GM18870 (cell line): Measurements from ENCODE around the gene SPESP1.

ENCODE experiments used
- ATAC-seq: cut with Tn5 transposase; IDR thresholded peaks from one replicate; pipeline ENCODE4 v1.9.1; 2021; ENCODE audit warnings: moderate library complexity; ENCODE audit not compliant: unreplicated experiment

Gene SPESP1

DNA sequence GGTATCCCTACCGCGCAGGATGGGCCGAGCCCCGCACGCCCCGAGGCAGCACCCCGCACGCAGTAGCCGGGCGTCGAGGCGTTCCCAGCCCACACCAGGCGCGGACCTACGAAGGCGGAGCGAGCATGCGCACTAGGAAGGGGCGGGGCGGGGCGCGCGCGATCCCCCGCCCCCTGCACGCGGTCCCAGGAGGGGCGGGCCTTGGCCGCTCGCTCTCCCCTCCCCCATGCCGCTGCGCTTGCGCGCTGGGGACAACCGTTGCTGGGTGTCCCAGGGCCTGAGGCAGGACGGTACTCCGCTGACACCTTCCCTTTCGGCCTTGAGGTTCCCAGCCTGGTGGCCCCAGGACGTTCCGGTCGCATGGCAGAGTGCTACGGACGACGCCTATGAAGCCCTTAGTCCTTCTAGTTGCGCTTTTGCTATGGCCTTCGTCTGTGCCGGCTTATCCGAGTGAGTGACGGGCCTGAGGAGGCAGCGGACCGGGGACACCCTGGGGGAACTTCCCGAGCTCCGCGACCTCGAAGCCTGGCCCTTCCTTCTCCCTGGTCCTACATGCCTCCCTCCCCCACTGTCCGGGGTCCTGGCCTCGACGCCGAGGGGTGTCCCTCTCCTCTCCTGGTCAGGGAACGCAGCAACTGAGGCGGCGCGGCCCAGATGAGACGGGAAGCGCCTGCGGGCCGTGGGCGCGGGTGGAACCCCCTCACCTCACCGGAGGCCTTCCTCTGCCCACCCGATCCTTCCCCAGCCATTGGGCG is at the start of gene SPESP1:
SPESP1 (plus strand) TSS at position 258 of the 755 bp plus-strand sequence; CDS start at position 387, 129 bp downstream.
- ATAC-seq: no peak

DNA sequence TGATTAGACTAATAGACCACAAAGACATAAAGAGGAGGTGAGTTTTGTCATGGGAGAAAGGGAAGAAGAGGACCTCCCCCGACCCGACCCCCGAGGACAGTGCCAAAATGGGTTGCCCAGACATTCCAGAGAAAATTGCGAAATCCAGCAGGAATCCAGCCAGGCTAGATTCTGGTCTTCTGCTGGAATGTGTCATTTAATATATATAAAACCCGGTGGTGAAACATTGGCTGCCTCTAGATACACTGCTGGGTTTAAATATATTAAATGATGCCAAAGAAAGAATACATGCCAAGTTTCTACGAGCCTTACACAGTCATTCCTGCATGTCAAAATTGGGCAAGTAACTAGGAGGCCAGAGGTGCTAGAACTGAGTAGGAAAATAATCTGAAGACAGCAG is 45.3 kb upstream of the SPESP1 start:
- no peak for ATAC-seq

DNA sequence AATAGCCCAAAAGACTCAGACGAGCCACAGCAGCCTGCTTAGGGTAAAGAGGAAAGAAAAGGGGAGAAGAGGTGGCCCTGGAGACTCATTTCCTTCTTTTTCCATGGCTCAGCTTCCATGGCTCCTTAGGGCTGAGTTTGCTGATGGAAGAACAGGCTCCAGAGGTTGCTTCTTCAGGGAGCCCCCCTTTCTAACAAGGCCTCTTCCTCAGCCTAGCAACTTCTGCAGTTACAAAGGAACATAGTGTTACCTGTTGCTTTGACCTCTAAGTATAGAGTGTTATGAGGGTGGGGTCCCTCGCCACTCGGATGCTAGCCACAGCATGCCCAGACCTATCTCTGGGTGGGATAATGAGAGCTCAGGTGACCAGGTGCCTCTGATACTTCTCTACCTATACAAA is 43.2 kb upstream of the SPESP1 start:
- ATAC-seq: no peak

DNA sequence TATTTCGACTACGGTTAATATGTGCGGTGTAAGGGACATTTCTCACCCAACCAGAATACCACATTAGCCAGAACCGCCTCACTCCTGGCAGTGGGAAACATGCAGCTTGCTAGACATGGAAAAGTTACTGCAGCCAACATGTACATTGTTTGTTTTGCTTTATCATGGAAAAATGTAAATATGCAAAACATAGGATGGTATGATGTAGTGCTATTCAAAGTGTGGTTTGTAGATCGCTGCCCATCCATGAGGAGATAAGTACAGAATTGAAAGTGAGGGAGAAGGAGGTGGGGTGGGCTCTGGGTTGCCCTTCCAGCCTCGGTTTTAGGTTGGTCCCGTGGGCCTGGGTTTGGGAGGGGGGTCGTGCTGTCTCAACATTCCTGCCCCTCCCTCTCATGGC is 42.5 kb upstream of the SPESP1 start:
- no peak for ATAC-seq

DNA sequence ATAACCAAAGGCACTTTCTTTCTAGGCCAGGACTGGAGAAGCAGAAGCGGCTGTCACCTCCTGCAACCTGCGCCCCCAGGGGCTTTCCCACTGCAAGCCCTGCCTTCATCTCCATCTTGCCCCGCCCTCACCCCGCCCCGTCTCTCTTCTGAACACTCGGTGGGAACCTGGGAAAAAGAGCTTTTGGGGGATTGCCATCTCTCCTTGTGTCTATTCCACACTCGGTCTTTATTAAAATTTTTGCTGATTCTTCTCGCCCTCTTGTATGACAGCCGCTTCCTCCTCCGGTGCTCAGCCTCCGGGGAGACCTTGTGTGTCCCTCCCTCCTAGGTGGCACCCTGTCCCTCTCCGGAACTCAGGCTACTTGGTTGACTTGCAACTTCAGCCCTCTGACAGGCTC is 41.9 kb upstream of the SPESP1 start:
- no peak for ATAC-seq

DNA sequence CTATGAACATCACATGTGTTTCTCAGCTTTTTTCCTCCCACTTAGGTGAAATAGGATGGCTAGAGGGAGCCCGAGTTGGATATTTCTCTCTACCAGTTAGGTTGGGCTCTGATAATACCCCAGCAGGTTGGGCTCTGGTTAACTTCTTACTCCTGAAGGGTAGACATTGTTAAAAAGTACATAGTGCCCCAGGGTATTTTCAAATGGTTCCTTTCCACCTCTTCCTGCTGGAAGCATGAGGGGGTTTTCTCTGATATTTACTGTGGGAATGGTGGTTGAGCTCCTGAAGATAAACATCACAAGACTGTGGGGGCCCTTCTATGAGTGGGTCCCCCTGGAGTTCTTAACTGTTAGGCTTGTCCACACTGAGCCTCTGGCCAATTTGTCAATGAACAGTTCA is 36.1 kb upstream of the SPESP1 start:
- ATAC-seq: no peak

DNA sequence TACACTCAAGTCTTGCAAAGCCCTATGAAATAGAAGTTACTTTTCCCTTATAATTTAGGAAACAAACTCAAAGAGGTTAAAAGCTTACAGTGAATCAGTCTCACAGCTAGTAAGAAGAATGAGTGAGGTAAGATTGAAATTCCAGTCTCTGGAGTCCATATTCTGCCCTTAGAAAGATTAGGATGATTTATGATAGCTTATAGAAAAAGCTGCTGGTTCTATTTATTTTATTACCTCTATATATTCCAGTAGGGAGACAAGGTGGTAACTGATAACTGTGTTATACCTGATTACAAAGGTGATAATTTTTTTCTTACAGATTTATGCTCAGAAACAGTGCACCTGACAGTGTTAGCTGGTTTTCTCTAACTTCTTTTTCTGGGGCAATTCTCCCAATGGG is 34.1 kb upstream of the SPESP1 start:
- no peak for ATAC-seq

DNA sequence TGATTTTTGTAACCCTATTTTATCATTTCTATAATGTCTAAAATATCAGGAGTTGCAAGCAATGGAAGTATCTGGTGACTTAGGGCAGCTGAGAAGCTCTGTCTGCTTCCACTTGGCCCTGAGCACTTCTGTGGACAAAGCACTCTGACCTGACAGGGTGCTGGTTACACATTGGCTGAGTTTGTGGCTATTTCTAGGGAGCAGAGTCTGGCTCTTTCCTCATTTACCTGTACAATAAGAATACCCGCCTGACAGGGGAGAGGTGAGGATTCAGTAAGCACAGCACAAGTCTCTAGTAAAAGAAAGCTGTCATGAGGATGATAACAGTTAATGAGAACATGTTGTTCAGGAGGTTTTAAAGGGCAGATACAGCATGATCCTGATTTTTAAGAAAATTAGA is 33.3 kb upstream of the SPESP1 start:
- no peak for ATAC-seq

DNA sequence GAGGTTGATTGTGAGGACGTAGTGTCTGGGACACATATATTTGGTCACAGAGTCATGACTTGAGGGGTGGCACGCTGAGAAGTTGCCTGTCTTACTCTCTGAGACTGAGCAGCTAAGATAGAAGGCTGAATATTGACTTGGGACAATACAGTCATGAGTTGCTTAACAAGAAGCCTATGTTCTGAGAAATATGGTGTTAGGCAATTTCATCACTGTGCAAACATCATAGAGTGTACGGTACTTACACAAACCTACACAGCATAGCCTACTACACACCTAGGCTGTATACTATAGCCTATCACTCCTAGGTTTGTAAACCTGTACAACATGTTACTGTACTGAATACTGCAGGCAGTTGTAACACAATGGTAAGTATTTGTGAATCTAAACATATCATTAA is 30.3 kb upstream of the SPESP1 start:
- no peak for ATAC-seq

DNA sequence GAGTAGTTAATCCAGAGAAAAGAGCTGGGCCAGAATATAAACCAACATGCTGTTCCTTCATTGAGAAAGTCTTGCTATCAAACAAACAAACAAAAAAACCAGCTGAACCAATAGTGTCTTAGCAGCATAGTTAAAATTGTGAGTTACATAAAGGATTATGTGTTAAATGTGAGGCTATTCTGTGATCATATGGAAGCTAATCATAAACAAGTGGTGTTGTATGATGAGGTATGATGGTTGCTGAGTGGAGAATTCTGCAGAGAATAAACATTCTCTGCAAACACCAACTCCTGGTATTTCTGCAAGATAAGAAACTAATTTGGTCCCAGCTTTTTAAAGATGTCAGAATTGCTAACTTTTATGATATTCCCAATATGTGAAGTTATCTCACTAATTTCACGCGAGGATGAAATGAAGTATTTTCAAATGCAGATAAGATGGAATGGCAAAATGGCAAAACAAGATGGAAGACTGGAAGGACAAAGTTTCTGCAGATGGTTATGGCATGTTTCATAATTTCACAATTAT is 22.9 kb upstream of the SPESP1 start:
- ATAC-seq: no peak

DNA sequence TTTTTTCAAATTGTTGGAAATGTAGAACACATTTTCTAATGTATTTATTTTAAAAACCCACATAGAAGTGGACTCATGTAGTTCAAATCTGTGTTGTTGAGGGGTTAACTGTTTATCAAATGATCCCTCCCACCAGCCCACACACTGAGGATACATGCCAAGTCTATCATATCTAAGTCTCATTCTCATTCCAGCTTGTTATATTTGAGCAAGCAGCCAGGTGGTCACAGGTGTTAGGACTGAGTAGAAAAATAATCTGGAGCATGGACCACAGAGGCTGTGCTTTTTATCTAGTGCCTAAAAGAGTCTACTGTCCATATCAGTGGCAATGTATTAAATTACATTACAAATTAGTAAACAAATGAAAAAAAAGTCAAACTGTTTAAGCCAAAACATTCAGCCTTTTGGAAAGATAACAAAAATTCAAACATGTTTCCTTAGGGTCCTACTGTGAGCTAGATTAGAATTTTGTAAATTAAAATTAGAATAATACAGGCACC is 20.7 kb upstream of the SPESP1 start:
- ATAC-seq: no peak

DNA sequence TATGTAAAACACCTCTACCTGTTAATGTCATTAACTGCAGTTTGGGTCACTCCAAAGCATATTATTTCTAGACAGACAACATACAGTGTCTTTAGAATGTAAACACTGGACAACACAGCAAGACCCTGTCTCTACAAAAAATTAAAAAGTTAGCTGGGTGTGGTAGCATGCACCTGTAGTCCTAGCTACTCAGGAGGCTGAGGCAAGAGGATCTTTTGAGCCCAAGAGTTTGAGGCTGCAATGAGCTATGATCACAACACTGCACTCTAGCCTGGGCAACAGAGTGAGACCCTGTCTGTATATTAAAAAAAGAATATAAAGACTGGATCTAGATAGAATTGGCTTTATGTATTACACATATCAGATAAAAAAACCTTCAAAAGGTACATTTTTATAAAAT is 20.0 kb upstream of the SPESP1 start:
- ATAC-seq: no peak

DNA sequence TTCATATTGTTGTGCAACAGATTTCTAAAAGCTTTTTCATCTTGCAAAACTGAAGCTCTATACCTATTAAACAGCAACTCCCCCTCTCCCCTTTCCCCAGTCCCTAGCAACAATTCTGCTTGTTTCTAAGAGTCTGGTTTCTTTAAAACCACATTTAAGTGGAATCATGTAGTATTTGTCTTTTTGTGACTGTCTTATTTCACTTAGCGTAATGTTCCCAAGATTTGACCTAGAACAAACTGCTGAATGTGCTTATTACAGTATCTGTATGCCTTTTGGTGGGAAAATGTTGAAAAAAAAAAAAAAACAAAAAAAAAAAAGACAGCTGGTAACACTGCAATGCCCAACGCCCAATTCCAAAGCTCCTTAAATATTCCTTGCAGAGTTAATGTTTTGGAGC is 19.5 kb upstream of the SPESP1 start:
- no peak for ATAC-seq

DNA sequence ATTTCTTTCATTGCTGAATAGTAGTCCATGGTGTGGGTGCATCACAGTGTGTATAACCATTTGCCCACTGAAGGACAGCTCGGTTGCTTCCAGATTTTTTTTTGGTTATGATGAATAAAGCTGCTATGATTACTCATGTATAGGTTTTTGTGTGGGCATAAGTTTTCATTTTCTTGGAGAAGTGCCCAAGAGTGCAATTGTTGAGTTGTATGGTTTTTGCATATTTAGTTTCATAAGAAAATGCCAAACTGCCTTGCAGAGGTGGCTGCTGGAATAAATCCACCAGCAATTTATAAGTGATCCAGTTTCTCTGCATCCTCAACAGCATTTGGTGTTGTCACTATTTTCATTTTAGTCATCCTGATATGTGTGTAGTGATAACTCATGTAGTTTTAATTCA is 8.4 kb upstream of the SPESP1 start:
- ATAC-seq: no peak

DNA sequence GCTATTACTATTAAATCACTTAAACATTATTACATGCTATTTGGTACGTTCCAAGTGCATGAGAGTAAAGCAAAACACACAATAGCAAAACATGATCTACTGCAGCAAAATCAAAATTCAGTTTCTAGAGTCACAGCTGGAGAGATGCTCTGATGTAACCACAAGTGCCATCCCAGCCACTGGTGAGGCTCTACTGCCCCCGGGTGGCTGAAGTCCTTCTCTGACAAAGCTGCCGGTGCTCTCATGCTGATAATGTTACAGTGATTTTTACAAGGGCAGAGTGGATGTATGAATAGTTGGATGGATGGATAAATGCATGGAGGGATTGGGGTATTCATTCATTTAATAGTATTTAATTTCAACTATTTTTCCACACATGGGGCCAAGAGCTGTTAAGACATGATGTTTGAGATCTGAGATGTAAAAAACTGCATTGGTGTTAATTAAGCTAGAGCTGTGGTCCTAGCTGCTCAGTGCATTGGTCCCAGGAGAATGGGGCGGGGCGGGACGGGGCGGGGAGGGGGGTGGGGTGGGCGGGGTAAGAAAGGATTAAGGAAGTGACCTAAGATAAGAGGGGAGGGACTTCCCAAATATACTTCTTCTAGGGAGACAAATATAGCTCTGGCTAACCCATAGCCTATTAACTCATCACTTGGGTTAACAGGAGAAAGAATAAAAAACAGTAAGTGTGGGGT is 5.3 kb upstream of the SPESP1 start:
- ATAC-seq: no peak

DNA sequence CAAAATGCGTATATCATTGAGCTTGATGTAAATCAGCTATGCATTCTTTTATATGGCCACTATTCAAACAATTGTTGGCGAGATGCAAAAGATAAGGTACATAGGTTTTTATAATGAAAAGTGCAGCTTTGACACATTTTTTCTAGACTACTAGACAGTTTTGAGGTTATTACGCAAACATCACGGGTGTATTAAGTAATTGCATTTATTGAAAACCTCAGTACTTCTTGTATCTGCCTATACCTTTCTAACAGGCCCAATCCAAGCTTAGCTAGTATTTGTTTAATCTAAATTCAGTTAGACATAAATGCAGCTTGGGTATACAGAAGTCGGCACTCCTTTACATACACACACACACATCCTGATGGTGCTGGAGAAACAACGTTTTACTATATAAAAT is 2.7 kb downstream of the SPESP1 start:
- no peak for ATAC-seq

DNA sequence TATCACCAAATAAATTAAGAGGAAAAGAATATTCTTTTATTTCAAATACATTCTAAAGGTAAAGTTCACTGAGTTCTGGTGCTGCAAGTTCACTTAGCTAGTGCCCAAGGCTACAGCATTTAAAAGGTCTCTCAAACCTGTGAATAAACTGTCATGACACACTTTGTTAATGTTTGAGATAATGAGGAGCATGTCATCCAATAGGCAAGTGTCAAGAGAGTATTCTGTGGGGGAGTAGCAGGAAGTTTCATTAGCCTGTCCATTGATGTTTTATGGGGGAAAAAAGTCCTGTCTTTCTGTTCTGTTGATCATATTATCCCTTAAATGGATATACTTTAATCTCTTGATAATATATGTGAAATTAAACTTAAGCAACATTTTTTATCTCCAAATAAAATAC is 4.0 kb downstream of the SPESP1 start:
- ATAC-seq: no peak

DNA sequence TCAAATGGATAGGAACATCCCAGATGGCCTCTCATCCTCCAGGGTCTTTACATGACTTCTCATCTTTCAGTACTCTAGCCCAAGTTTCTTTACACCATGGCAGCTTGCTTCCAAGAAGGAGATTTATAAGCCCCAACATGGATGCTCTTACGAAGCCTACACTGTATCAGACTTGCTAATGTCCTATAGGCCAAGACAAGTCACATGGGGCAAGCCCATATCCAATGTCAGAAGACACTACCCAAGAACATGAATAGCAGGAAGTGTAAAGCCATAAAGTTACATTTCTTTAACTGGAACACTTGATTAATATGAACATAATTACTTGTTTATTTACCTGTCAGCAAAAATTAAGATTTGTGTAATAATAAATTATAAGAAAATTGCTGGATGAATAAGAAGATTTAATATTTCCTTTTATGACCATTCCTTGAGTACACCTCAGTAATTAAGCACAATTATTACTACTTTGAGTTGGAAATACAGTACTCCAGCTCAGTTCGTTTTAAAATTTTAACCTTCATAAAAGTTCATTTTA is 5.1 kb downstream of the SPESP1 start:
- no peak for ATAC-seq

DNA sequence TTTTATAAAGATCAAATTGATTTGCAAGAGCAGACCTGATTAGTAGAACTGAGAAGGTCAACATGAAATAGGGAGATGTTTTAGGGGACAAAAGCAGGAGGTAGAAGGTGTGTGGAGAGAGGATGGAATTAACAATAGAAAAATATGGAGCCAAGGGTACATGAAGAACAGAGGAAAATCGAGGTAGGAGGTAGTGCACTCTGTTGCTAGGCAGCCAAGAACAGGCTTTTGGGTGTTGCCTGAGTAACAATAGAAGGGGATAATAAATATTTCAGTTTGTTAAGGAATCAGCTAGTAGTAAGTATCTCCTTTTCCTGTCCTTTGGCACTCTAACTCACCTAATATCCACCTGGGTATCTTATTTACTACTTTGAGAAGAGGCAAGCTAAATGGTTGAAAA is 9.2 kb downstream of the SPESP1 start:
- no peak for ATAC-seq

DNA sequence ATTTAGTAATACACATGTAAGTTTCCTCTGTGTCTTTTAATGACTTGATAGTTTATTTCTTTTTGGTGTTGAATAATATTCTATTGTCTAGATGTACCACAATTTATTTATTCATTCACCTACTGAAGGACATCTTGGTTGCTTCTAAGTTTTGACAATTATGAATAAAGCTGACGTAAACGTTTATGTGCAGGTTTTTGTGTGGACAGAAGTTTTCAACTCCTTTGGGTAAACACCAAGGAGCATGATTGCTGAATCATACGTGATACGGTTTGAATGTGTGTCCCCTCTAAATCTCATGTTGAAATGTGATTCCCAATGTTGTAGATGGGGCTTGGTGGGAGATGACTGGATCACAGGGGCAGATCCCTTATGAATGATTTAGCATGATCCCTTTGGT is 21.5 kb downstream of the SPESP1 start:
- ATAC-seq: no peak

DNA sequence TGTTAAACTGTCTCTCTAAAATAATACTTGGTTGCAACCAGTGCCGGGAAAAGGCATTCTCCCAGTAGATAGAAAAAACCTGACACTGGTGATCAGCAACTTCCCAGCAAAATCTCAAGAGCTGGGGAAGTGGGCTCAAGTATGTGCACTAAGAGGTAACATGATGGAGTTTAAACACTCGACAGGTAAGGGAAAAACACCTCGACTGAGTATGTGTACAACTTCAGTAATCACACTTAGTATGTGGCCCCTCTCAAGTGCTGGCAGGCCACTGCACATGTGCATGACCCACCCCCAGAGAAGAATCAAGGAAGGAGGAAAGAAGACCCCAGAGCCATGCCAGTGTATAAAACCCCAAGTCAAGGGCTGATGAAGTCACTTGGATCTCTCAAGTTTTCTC is 27.4 kb downstream of the SPESP1 start:
- ATAC-seq: no peak

DNA sequence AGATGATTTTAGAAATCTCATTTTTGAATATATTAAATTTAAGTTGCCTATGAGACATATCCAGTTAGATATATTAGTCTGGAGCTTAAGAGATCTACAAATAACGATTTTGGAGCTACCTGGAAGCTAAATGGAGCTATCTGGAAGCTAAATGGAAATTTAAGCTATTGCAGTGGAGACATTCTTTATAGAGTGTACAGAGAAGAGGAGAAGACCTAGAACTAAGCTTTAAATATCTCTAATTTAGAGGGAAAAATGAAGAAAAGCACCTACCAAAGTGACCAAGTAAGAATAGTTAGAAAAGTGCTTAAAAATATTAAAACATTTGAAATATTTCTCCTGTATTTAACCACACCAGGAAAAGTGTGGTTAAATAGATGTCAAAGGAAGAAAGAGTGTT is 28.3 kb downstream of the SPESP1 start:
- no peak for ATAC-seq
